Motor neuron (in vitro differentiated cells): ENCODE results near the gene IGF2. TPM values are rescaled to one million over a fixed set of nuclear protein-coding genes. Genes with fewer than 3 reads are reported as not detected.

Experiments
- ATAC-seq, 8 experiments: fragments of 200-7000 bp; cut with Tn5 transposase; replicated peaks in 6 of 8; 2 replicates each; pipeline ENCODE4 v1.8.0; 2021; ENCODE audit warnings: mild to moderate bottlenecking in 8 of 8, moderate library complexity in 8 of 8
- H3K27ac ChIP-seq, 2 donors: fragments of 250-450 bp; sonication (Bioruptor Pico); 2 replicates each; pipeline ENCODE4 v1.9.0; 2021; ENCODE audit warnings: antibody characterized with exemption in 2 of 2, mild to moderate bottlenecking in 2 of 2, moderate library complexity in 1 of 2
- H3K4me1 ChIP-seq, 2 donors: fragments of 250-450 bp; sonication (Bioruptor Pico); replicated peaks in 1 of 2; 2 replicates each; pipeline ENCODE4 v1.6.1; 2021; ENCODE audit warnings: antibody characterized with exemption in 2 of 2, mild to moderate bottlenecking in 2 of 2, moderate library complexity in 1 of 2
- H3K4me3 ChIP-seq, 5 donors: fragments of 250-450 bp; sonication (Bioruptor Pico); 2 replicates each; pipeline ENCODE4 v1.9.0; 2021; ENCODE audit warnings: antibody characterized with exemption in 5 of 5, mild to moderate bottlenecking in 5 of 5, moderate library complexity in 4 of 5
- WGBS, 10 experiments: fragments of 450-650 bp; shearing (Covaris generic); methylation state at CpG; one replicate each; pipeline ENCODE4 v1.0.0; 2022; 5-methylcytosine and 5-hydroxymethylcytosine counted together
- in situ Hi-C, 9 experiments: fragments of 400-800 bp; cut with MboI; loops; one replicate each; pipeline ENCODE4 v1.15.0; 2021; ENCODE audit warnings: low sequenced_read_pairs in 9 of 9, low pct_unique_long_range_greater_than_20kb in 2 of 9; ENCODE audit not compliant: unreplicated experiment in 9 of 9
- total RNA-seq, 8 experiments: library from RNA; unstranded; fragments of 300-600 nt; gene quantifications; 2 replicates each; pipeline versions ENCODE4 v1.2.3 to v1.2.4, GENCODE V29; 2022

The IGF2 gene
- total RNA-seq, 8 experiments from 2014 or later, result 0.52 to 165 (median 3.2) TPM

DNA sequence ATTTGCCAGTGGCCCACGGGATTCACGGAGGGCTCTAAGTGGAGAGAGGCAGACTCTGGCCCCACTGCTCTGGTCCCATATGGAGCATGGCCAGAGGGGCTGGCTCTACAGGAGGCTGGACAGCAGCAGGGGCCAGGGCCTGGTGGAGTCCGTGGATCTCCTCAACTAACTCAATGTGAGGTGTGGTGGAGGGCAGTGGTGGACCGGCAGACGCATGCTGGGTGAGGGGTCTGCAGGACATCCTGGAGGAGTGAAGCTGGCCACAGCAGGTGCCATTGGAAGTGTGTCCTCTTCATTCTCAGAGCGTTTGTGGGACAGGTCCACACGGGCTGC lies 15.6 kb downstream of the IGF2 start:
- Histone ChIP-seq H3K4me1 (no peaks in the 10 kb centered on the region), H3K4me3 (no peak overlapping the region), H3K27ac (no peak overlapping the region)
- in situ Hi-C loops, result no loop called here
- WGBS, 10 experiments, result 60 to 80% methylated on average over 1 of the region's 7 CpGs; no CpG with 5 or more reads in 8 of the 10 experiments
- ATAC-seq, result no peak

- Histone ChIP-seq H3K4me3 (no peak overlapping the region), H3K4me1 (no peaks in the 10 kb centered on the region), H3K27ac (no peak overlapping the region)
- 100% methylated on average over 1 of the region's 13 CpGs; no CpG with 5 or more reads in 9 of the 10 experiments for WGBS, 10 experiments
- no peak for ATAC-seq
- in situ Hi-C loops, result no loop called here
Observed at GRCh38 chr11:2122907-2123627, 16.1 kb downstream of the IGF2 start.

- in situ Hi-C loops, result no loop called here
- Histone ChIP-seq H3K4me1 (no peaks in the 10 kb centered on the region), H3K4me3 (no peak overlapping the region), H3K27ac (no peak overlapping the region)
- 43 to 67% methylated on average over 3 to 4 of the region's 19 CpGs; no CpG with 5 or more reads in 8 of the 10 experiments for WGBS, 10 experiments
- peak in 7 of 8 experiments; percentile 38 to 83 (median 57) for ATAC-seq
Observed at GRCh38 chr11:2122222-2122906, 16.8 kb downstream of the IGF2 start.

- Histone ChIP-seq H3K4me3 (no peak overlapping the region), H3K4me1 (no peaks in the 10 kb centered on the region), H3K27ac (no peak overlapping the region)
- in situ Hi-C loops, result no loop called here
- no peak for ATAC-seq
- WGBS, 10 experiments, result 40 to 83% (median 68%) methylated on average over 1 to 6 of the region's 21 CpGs; no CpG with 5 or more reads in 4 of the 10 experiments
Observed at GRCh38 chr11:2121227-2122130, 17.7 kb downstream of the IGF2 start.

GRCh38 chr11:2120359-2121100 lies 18.7 kb downstream of the IGF2 start:
- peak in 1 of 8 experiments; percentile 14 for ATAC-seq
- in situ Hi-C loops, result no loop called here
- WGBS, 10 experiments, result 71 to 96% (median 80%) methylated on average over 1 to 13 of the region's 23 CpGs; no CpG with 5 or more reads in 5 of the 10 experiments
- Histone ChIP-seq H3K27ac (no peak overlapping the region), H3K4me3 (no peak overlapping the region), H3K4me1 (no peaks in the 10 kb centered on the region)

DNA sequence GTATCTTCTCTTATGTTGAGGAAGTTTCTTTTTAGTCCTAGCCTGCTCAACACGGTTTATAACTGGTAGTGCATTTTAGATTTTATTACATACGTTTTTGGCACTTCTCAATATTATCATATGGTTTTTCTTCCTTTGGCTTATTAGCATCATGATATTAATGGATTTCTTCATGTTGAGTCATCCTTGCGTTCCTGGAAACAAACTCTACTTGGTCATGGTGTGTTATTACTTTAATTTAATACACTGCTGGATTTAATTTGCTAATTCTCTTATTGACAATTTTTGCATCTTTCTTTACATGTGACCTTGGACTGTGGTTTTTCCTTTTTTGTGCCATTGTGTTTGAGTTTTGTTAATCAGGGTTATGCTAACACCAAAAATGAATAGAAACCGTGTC lies 20.5 kb downstream of the IGF2 start:
- WGBS, 10 experiments, result 0 to 85% (median 61%) methylated on average over 2 to 4 of the region's 4 CpGs
- H3K4me3 ChIP-seq, result no peak overlapping the region

GRCh38 chr11:2116680-2117079 lies 22.5 kb downstream of the IGF2 start:
- ATAC-seq, result no peak
- Histone ChIP-seq H3K27ac (no peak overlapping the region), H3K4me3 (no peak overlapping the region), H3K4me1 (no peaks in the 10 kb centered on the region)
- WGBS, 10 experiments, result 58 to 90% (median 76%) methylated on average over 1 of the region's 1 CpG; no CpG with 5 or more reads in 2 of the 10 experiments
- in situ Hi-C loops, result no loop called here

More for the DNA sequence above, 20.5 kb downstream of the IGF2 start:
- Histone ChIP-seq H3K27ac (no peak overlapping the region), H3K4me1 (no peaks in the 10 kb centered on the region)
- in situ Hi-C loops, result no loop called here
- ATAC-seq, result peak in 2 of 8 experiments; percentile 29 to 56

DNA sequence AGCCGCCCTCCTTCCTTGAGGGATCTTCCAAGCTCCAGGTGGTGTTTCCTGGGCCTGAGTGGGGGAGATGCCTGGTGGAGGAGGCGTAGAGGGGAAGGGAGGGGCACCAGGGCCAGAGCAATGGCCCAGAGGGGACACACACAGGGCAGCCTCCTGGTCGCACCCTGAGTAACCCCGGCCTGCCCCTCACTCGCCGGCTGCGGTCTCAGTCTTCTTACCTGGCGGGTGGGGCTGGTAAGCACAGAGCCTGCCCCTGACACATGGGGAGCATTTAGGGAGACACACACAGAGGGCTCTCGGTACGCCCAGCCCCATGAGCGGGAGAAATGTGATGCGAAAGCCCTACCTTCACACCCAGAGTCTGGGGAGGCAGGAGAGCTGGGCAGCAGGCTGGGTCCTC lies 23.9 kb downstream of the IGF2 start:
- no peaks in the 10 kb centered on the region for H3K4me1 ChIP-seq
- in situ Hi-C loops, result no loop called here
- no peak for ATAC-seq
- H3K27ac ChIP-seq, result no peak overlapping the region
- H3K4me3 ChIP-seq, result no peak overlapping the region
- 60 to 100% (median 89%) methylated on average over 1 to 8 of the region's 12 CpGs; no CpG with 5 or more reads in 5 of the 10 experiments for WGBS, 10 experiments

GRCh38 chr11:2114430-2115241 lies 24.6 kb downstream of the IGF2 start:
- in situ Hi-C loops, result no loop called here
- 62 to 100% (median 80%) methylated on average over 1 to 10 of the region's 32 CpGs; no CpG with 5 or more reads in 3 of the 10 experiments for WGBS, 10 experiments
- ATAC-seq, result no peak

GRCh38 chr11:2113776-2114175 lies 25.4 kb downstream of the IGF2 start:
- in situ Hi-C loops, result no loop called here
- Histone ChIP-seq H3K4me3 (no peak overlapping the region), H3K27ac (no peak overlapping the region), H3K4me1 (no peaks in the 10 kb centered on the region)
- WGBS, 10 experiments, result 67 to 100% (median 81%) methylated on average over 1 to 9 of the region's 11 CpGs; no CpG with 5 or more reads in 3 of the 10 experiments
- ATAC-seq, result no peak

More at GRCh38 chr11:2114430-2115241, 24.6 kb downstream of the IGF2 start:
- no peak overlapping the region for H3K4me3 ChIP-seq
- H3K4me1 ChIP-seq, result no peaks in the 10 kb centered on the region
- H3K27ac ChIP-seq, result no peak overlapping the region

- ATAC-seq, result no peak
- Histone ChIP-seq H3K4me3 (no peak overlapping the region), H3K27ac (no peak overlapping the region), H3K4me1 (no peaks in the 10 kb centered on the region)
- WGBS, 10 experiments, result 60 to 97% (median 89%) methylated on average over 1 to 10 of the region's 12 CpGs; no CpG with 5 or more reads in 1 of the 10 experiments
- in situ Hi-C loops, result no loop called here
Observed at GRCh38 chr11:2110521-2110920, 28.7 kb downstream of the IGF2 start.
